Heart left ventricle (tissue), 13 donors: ENCODE results near the gene POLD2.

ENCODE experiments used
- CTCF ChIP-seq, 12 donors: fragments of 200-600 bp; sonication (generic) in 4 of 12; IDR thresholded peaks; one replicate each; pipeline versions ENCODE4 v1.5.0 to v1.8.0; 2018 to 2022; ENCODE audit warnings: antibody characterized with exemption in 12 of 12, mild to moderate bottlenecking in 5 of 12
- POLR2A ChIP-seq, 2 donors: fragments of 450-650 bp; IDR thresholded peaks; one replicate each; pipeline ENCODE4 v1.6.1; 2017; ENCODE audit warnings: antibody characterized with exemption in 2 of 2, mild to moderate bottlenecking in 2 of 2, moderate library complexity in 2 of 2
- donor health status: ischemic (EF 13 %, LVEDD 7.1; RV severe dilation, severe dysfunction).
- donor health status: DM: no; HTN: yes; CAD: no.
- donor health status: DM: no; HTN: no; CAD: no.
- donor health status: ischemic (EF 25% LVEDD 6.9; RV normal size, moderate dysfunction).
- donor health status: ischemic (EF 25% LVEDD 5.7; RV mildly dilated, moderate dysfunction).
- donor health status: ischemic (EF 35%, LVEDD 5.7; RV mildly dilated, moderate dysfunction).
- donor health status: nonischemic (EF 11% LVEDD 7.7; RV severe dilation, severe dysfunction).
- donor health status: DM: yes; HTN: yes; CAD: no.
- donor health status: PGD.
- donor health status: ischemic (EF 29% LVEDD 5.4; RV normal size, mild dysfunction).
- donor health status: nonischemic (EF 23%, LVEDD 6.1; RV moderate dilation, normal function).

GRCh38 chr7:44136731-44137130 is 13.4 kb upstream of the POLD2 start:
- TF ChIP-seq CTCF (IDR thresholded peaks at IDR 0.05) (no peak), POLR2A (IDR thresholded peaks at IDR 0.05) (no peak)
